ENCODE data around the gene TOM1L2. TPM values are rescaled to one million over a fixed set of nuclear protein-coding genes. Genes with fewer than 3 reads are reported as not detected.

Gene TOM1L2
- total RNA-seq, 1 experiment from 2014 or later: 45.2 TPM

GRCh38 chr17:17874478-17874877 lies 97.7 kb downstream of the TOM1L2 start:
- no peaks in the 10 kb centered on the region for H3K4me1 ChIP-seq (ENCODE audit: control insufficient read depth, insufficient read depth, low read length)
- BruUV-seq (replicated peaks): no TSS peak
- no peak; the same call in 1 of the 2 replicates for ATAC-seq
- H3K9me3 ChIP-seq (ENCODE audit: control insufficient read depth, insufficient read depth, low read depth, low read length): no peaks in the 10 kb centered on the region
- TF ChIP-seq SIN3A (IDR thresholded peaks at IDR 0.05; ENCODE audit: borderline replicate concordance, insufficient read depth, low read depth, low read length) (no peak), CTCF (IDR thresholded peaks at IDR 0.05) (no peak), POLR2AphosphoS5 (IDR thresholded peaks at IDR 0.05; ENCODE audit: low read depth, low read length) (no peak), REST (IDR thresholded peaks at IDR 0.05; ENCODE audit: insufficient read depth in 1 of 2, low read depth in 2 of 2, low read length in 1 of 2) (no peak), TCF7L2 (IDR thresholded peaks at IDR 0.05; ENCODE audit: low read depth, low read length) (no peak)
- intact Hi-C loops (cut with micrococcal nuclease; ENCODE audit: unreplicated experiment): no loop called here
- DNase-seq (ENCODE audit: low read depth, low spot score): no peak
- H3K4me3 ChIP-seq (ENCODE audit: low read depth in 2 of 2, low read length in 2 of 2): no peak overlapping the region
- CTCF ChIA-PET: no interaction called here
- POLR2A ChIA-PET: no interaction called here
- H3K36me3 ChIP-seq (ENCODE audit: control insufficient read depth, insufficient read depth, low read length): no peaks in the 10 kb centered on the region
- H3K27ac ChIP-seq (ENCODE audit: low read length): no peak overlapping the region
- H3K27me3 ChIP-seq (ENCODE audit: control insufficient read depth, insufficient read depth, low read length): no peaks in the 10 kb centered on the region
- in situ Hi-C loops (cut with HindIII; ENCODE audit: low pct_unique_long_range_greater_than_20kb, low sequenced_read_pairs): no loop called here

GRCh38 chr17:17873450-17873991 lies 98.7 kb downstream of the TOM1L2 start:
- intact Hi-C loops (cut with micrococcal nuclease; ENCODE audit: unreplicated experiment): no loop called here

More at GRCh38 chr17:17873450-17873991, 98.7 kb downstream of the TOM1L2 start:
- Histone ChIP-seq H3K27me3 (ENCODE audit: control insufficient read depth, insufficient read depth, low read length) (no peaks in the 10 kb centered on the region), H3K27ac (ENCODE audit: low read length) (no peak overlapping the region), H3K36me3 (ENCODE audit: control insufficient read depth, insufficient read depth, low read length) (no peaks in the 10 kb centered on the region), H3K4me1 (ENCODE audit: control insufficient read depth, insufficient read depth, low read length) (no peaks in the 10 kb centered on the region), H3K4me3 (ENCODE audit: low read depth in 2 of 2, low read length in 2 of 2) (no peak overlapping the region), H3K9me3 (ENCODE audit: control insufficient read depth, insufficient read depth, low read depth, low read length) (no peaks in the 10 kb centered on the region)
- BruUV-seq (replicated peaks): no TSS peak
- in situ Hi-C loops (cut with HindIII; ENCODE audit: low pct_unique_long_range_greater_than_20kb, low sequenced_read_pairs): no loop called here
- ATAC-seq (no peak), DNase-seq (ENCODE audit: low read depth, low spot score) (no peak)
- ChIA-PET POLR2A (no interaction called here), CTCF (no interaction called here)
- no peak for TF ChIP-seq TCF7L2 (IDR thresholded peaks at IDR 0.05; ENCODE audit: low read depth, low read length)
- no peak for TF ChIP-seq SIN3A (IDR thresholded peaks at IDR 0.05; ENCODE audit: borderline replicate concordance, insufficient read depth, low read depth, low read length)
- TF ChIP-seq CTCF (IDR thresholded peaks at IDR 0.05): no peak
- no peak for TF ChIP-seq POLR2AphosphoS5 (IDR thresholded peaks at IDR 0.05; ENCODE audit: low read depth, low read length)
- TF ChIP-seq REST (IDR thresholded peaks at IDR 0.05; ENCODE audit: insufficient read depth in 1 of 2, low read depth in 2 of 2, low read length in 1 of 2): no peak

All from Panc1 (cell line).